ENCODE results near the gene LARP4B. TPM values are rescaled to one million over a fixed set of nuclear protein-coding genes. Genes with fewer than 3 reads are reported as not detected.

The LARP4B gene
- total RNA-seq, 4 donors from 2014 or later: 24.9 to 47.5 (median 35.2) TPM

DNA sequence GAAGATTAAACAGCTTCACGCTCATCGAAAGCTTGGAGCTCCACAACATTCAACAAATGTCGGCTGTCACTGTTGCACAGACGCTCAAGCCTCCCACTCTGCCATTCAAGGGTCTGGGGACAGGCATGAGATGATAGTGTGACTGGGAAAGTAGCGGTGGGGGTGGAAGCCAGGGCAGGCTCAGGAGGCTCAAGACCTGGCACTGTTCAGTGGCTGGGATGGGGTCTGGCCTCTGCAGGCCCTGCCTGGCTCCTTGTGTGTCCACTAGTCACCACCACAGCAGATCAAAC lies 43.2 kb upstream of the LARP4B start:
- WGBS, 2 donors (ENCODE audit: low coverage in 1 of 2): 70% methylated on average over 3 of the region's 5 CpGs; no CpG with 5 or more reads in 1 of the 2 donors
- Histone ChIP-seq H3K36me3 (peaks cover 0 to under 1% of the 10 kb centered on the region in 2 donors), H3K4me1 (peaks cover 0 to 20% (median 4%) of the 10 kb centered on the region in 3 donors), H3K9me3 (peaks cover 0 to 15% (median 0%) of the 10 kb centered on the region in 3 donors), H3K27me3 (no peaks in the 10 kb centered on the region), H3K4me3 (no peak overlapping the region), H3K27ac (no peak overlapping the region)
- no peak for TF ChIP-seq POLR2AphosphoS5 (IDR thresholded peaks at IDR 0.05)
- no peak for TF ChIP-seq EP300 (IDR thresholded peaks at IDR 0.05)
- TF ChIP-seq, protein P1, sequence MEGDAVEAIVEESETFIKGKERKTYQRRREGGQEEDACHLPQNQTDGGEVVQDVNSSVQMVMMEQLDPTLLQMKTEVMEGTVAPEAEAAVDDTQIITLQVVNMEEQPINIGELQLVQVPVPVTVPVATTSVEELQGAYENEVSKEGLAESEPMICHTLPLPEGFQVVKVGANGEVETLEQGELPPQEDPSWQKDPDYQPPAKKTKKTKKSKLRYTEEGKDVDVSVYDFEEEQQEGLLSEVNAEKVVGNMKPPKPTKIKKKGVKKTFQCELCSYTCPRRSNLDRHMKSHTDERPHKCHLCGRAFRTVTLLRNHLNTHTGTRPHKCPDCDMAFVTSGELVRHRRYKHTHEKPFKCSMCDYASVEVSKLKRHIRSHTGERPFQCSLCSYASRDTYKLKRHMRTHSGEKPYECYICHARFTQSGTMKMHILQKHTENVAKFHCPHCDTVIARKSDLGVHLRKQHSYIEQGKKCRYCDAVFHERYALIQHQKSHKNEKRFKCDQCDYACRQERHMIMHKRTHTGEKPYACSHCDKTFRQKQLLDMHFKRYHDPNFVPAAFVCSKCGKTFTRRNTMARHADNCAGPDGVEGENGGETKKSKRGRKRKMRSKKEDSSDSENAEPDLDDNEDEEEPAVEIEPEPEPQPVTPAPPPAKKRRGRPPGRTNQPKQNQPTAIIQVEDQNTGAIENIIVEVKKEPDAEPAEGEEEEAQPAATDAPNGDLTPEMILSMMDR (IDR thresholded peaks at IDR 0.05): no peak
- TF ChIP-seq POLR2A (IDR thresholded peaks at IDR 0.05): no peak
- no peak for ATAC-seq

DNA sequence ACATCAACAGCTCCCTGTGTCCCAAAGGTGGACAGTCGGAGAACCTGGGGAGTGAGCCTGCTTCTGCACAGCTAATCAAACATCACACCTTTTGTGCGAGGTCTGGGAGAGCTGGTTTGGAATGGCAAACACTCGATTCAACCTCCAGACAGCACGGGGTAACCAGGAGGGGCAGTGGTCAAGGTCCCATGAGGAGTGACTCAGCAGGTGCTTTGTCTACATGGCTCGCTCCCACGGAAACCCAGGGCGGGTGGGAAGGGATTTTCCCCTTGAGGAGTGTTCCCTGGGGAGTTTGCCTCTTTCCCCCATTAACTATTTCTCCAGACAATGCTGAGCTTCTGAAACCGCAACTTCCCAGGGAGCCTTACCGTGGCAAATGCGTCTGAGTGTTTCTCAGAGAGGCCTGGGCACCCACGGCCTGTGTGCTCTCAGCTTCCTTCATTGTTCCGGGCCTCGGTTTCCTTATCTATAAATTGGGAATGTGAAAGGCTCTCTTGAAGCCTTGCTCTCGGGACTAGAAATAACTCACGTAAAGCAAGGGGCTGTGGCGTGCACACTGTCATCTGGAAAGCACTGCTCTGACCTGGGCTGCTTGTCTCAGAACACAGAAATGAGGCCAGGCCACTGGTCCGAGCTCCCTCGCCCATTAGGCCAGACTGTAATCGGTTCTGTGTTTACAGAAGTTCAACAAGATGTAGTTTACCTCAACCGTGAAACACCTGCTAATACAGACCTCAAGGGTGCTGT lies 42.7 kb upstream of the LARP4B start:
- Histone ChIP-seq H3K36me3 (no peaks in the 10 kb centered on the region), H3K27me3 (no peaks in the 10 kb centered on the region), H3K4me3 (no peak overlapping the region), H3K4me1 (peaks cover 0 to 21% (median 4%) of the 10 kb centered on the region in 3 donors), H3K9me3 (peaks cover 0 to 12% (median 0%) of the 10 kb centered on the region in 3 donors), H3K27ac (no peak overlapping the region)
- 62 to 74% methylated on average over 8 to 9 of the region's 20 CpGs for WGBS, 2 donors (ENCODE audit: low coverage in 1 of 2)
- no peak for TF ChIP-seq POLR2AphosphoS5 (IDR thresholded peaks at IDR 0.05)
- TF ChIP-seq EP300 (IDR thresholded peaks at IDR 0.05): no peak
- no peak for TF ChIP-seq POLR2A (IDR thresholded peaks at IDR 0.05)
- TF ChIP-seq, protein P1 (IDR thresholded peaks at IDR 0.05): no peak
- no peak for ATAC-seq

DNA sequence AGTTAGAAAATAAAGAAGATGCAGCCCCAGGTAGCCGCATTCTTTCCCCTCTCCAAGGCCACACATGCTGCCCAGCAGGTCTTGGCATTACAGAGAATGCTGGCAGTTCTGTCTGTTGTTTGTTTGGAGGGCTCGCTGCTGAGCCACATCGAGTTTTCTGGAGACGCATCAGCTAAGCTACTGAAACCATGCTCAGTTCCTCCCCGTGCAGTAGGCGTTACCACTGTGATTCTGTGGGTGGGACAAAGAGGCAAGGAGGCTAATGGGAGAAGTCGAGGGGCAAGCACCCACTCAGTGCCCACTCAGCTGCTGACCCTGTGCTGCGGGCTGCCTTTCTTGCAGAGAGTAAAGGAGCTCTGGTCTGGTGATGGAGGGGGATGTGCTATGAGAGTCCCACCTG lies 41.3 kb upstream of the LARP4B start:
- no peak for ATAC-seq
- no peak overlapping the region for H3K4me3 ChIP-seq
- H3K27ac ChIP-seq: no peak overlapping the region
- TF ChIP-seq POLR2AphosphoS5 (IDR thresholded peaks at IDR 0.05): no peak
- TF ChIP-seq POLR2A (IDR thresholded peaks at IDR 0.05): no peak
- TF ChIP-seq EP300 (IDR thresholded peaks at IDR 0.05): no peak
- TF ChIP-seq, protein P1 (IDR thresholded peaks at IDR 0.05): no peak
- peaks cover 0 to 21% (median 4%) of the 10 kb centered on the region in 3 donors for H3K4me1 ChIP-seq
- H3K9me3 ChIP-seq: no peaks in the 10 kb centered on the region
- no peaks in the 10 kb centered on the region for H3K36me3 ChIP-seq
- WGBS, 2 donors (ENCODE audit: low coverage in 1 of 2): 75 to 79% methylated on average over 2 to 5 of the region's 8 CpGs
- H3K27me3 ChIP-seq: no peaks in the 10 kb centered on the region

DNA sequence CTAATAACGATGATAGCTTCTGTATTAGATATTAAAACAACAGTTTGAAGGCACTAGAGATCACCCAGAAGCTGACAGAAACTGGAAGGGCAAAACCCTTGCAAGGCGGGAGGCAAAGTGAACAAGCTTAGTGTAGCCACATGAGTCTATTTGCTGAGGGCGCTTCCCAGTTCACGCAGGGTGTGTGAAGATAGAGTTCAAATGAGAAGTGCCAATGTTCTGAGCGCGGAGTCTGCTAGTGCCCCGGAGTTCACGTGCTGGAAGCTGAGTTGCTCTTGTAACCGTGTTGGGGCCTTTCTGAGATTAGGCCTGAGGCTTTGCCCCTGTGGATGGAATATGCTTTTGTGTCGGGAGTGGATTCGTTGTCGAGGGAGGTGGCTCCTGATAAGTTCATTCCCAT lies 40.1 kb upstream of the LARP4B start:
- H3K4me3 ChIP-seq: no peak overlapping the region
- H3K27me3 ChIP-seq: no peaks in the 10 kb centered on the region
- ATAC-seq: no peak
- no peak for TF ChIP-seq POLR2A (IDR thresholded peaks at IDR 0.05)
- no peak for TF ChIP-seq EP300 (IDR thresholded peaks at IDR 0.05)
- TF ChIP-seq, protein P1 (IDR thresholded peaks at IDR 0.05): no peak
- TF ChIP-seq POLR2AphosphoS5 (IDR thresholded peaks at IDR 0.05): no peak
- H3K27ac ChIP-seq: peak overlapping the region in 3 of 4 donors; percentile 14 to 58 (median 49)
- H3K4me1 ChIP-seq: peaks cover 0 to 21% (median 4%) of the 10 kb centered on the region in 3 donors
- 66 to 83% methylated on average over 9 to 12 of the region's 12 CpGs for WGBS, 2 donors (ENCODE audit: low coverage in 1 of 2)
- H3K9me3 ChIP-seq: no peaks in the 10 kb centered on the region
- no peaks in the 10 kb centered on the region for H3K36me3 ChIP-seq

DNA sequence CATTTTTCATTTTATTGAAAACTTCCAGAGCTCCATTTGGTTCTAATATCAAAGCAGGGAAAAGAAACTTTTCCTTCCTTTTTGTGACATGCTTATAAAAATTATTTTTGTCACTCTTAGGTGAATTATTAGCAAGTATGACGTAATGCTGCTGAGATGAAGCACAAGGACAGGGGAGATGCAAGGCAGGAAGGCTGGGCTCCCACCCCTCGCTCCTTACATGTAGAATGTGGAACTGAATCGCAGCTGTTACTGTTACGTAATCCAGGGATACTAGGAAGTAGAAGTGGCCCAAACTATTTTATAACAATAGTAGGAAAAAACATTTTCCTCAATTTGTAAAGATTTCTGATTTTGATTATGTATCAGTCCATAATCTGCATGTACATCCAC lies 39.6 kb upstream of the LARP4B start:
- no peak for TF ChIP-seq EP300 (IDR thresholded peaks at IDR 0.05)
- Histone ChIP-seq H3K9me3 (no peaks in the 10 kb centered on the region), H3K36me3 (no peaks in the 10 kb centered on the region), H3K27ac (peak overlapping the region in 3 of 4 donors; percentile 49 to 70 (median 58)), H3K27me3 (no peaks in the 10 kb centered on the region), H3K4me1 (peaks cover 0 to 21% (median 4%) of the 10 kb centered on the region in 3 donors), H3K4me3 (no peak overlapping the region)
- ATAC-seq: peak; percentile 73
- WGBS, 2 donors (ENCODE audit: low coverage in 1 of 2): 20 to 47% methylated on average over 1 to 4 of the region's 4 CpGs

All from gastroesophageal sphincter (tissue), 4 donors.